H1 (cell line): ENCODE measurements around the gene ARPC4. TPM values are rescaled to one million over a fixed set of nuclear protein-coding genes. Genes with fewer than 3 reads are reported as not detected.

Experiments
- CTCF ChIA-PET: fragments of 300-600 bp; sonication (Branson Sonifier 250); formaldehyde crosslinking; loops from one replicate; lab custom pipeline; 2021; ENCODE audit not compliant: partially characterized antibody; lab: Charles Lee
- POLR2A ChIA-PET: fragments of 300-600 bp; sonication (Branson Sonifier 250); formaldehyde crosslinking; loops from one replicate; lab custom pipeline; 2021; ENCODE audit warnings: inconsistent platforms; ENCODE audit not compliant: partially characterized antibody; lab: Charles Lee
- DNase-seq, 2 experiments: peaks; one replicate each; pipeline versions ENCODE4 v3.0.0 to v3.0.0-alpha.2; 2010 to 2022; ENCODE audit warnings: low spot score in 2 of 2, low read depth in 1 of 2, mixed read lengths in 1 of 2
- FAIRE-seq: peaks from 2 replicates; lab custom pipeline; 2011; peaks lifted over from hg19 to GRCh38; lab: Jason Lieb, UNC
- H2AFZ ChIP-seq: 2 replicates; pipeline ENCODE4 v1.8.1; 2012; ENCODE audit warnings: low read length, inconsistent platforms
- H2AK5ac ChIP-seq: 2 replicates; pipeline ENCODE4 v1.6.1; 2013; ENCODE audit warnings: low read depth, low read length
- H2BK120ac ChIP-seq: replicated peaks from 2 replicates; pipeline ENCODE3; 2013; ENCODE audit warnings: low read depth, low read length, inconsistent platforms
- H2BK12ac ChIP-seq: 2 replicates; pipeline ENCODE4 v1.6.1; 2013; ENCODE audit warnings: low read depth, low read length
- H2BK15ac ChIP-seq: 2 replicates; pipeline ENCODE4 v1.6.1; 2013; ENCODE audit warnings: low read length
- H2BK20ac ChIP-seq: 2 replicates; pipeline ENCODE4 v1.6.1; 2013; ENCODE audit warnings: low read length
- H2BK5ac ChIP-seq: 2 replicates; pipeline ENCODE4 v1.6.1; 2013; ENCODE audit warnings: low read depth, low read length
- H3K14ac ChIP-seq: 2 replicates; pipeline ENCODE4 v1.6.1; 2013; ENCODE audit warnings: inconsistent platforms; ENCODE audit not compliant: insufficient read length
- H3K18ac ChIP-seq: 2 replicates; pipeline ENCODE4 v1.6.1; 2013; ENCODE audit warnings: low read length; ENCODE audit errors: extremely low read depth
- H3K23ac ChIP-seq: 2 replicates; pipeline ENCODE4 v1.6.1; 2013; ENCODE audit warnings: inconsistent platforms; ENCODE audit not compliant: insufficient read length
- H3K23me2 ChIP-seq: 2 replicates; pipeline ENCODE4 v1.6.1; 2013; ENCODE audit warnings: low read depth, low read length
- H3K27ac ChIP-seq: 2 replicates; pipeline ENCODE4 v1.6.1; 2011; ENCODE audit warnings: low read depth, low read length, inconsistent platforms
- H3K27me3 ChIP-seq, 4 experiments: replicated peaks in 1 of 4; 1 replicate in 1 of 4; 2 replicates in 3 of 4; pipeline versions ENCODE4 v1.6.1 to v1.8.1; 2011 to 2013; ENCODE audit warnings: low read length in 3 of 4, mild to moderate bottlenecking in 3 of 4, inconsistent platforms in 2 of 4, mixed read lengths in 2 of 4, moderate library complexity in 1 of 4; ENCODE audit not compliant: control insufficient read depth in 3 of 4, insufficient read depth in 3 of 4; ENCODE audit errors: extremely low read depth in 1 of 4
- H3K36me3 ChIP-seq, 4 experiments: 2 replicates each; pipeline versions ENCODE4 v1.6.1 to v1.8.1; 2011 to 2013; ENCODE audit warnings: mild to moderate bottlenecking in 4 of 4, low read length in 3 of 4, moderate library complexity in 2 of 4, control low read depth in 1 of 4, inconsistent platforms in 1 of 4; ENCODE audit not compliant: insufficient read depth in 4 of 4, control insufficient read depth in 2 of 4
- H3K4ac ChIP-seq: replicated peaks from 2 replicates; pipeline ENCODE3; 2013; ENCODE audit warnings: low read length, low read depth, mixed read lengths, inconsistent platforms; ENCODE audit not compliant: insufficient read length
- H3K4me1 ChIP-seq, 4 experiments: replicated peaks in 1 of 4; 1 replicate in 1 of 4; 2 replicates in 3 of 4; pipeline versions ENCODE4 v1.6.1 to v1.8.1; 2011 to 2013; ENCODE audit warnings: low read length in 3 of 4, inconsistent platforms in 2 of 4, mixed read lengths in 1 of 4; ENCODE audit not compliant: insufficient read depth in 4 of 4, control insufficient read depth in 3 of 4
- H3K4me2 ChIP-seq, 2 experiments: 2 replicates each; pipeline versions ENCODE4 v1.6.1 to v1.8.1; 2011 to 2013; ENCODE audit warnings: low read depth in 2 of 2, low read length in 2 of 2, control low read depth in 1 of 2, inconsistent platforms in 1 of 2, mild to moderate bottlenecking in 1 of 2; ENCODE audit not compliant: insufficient read depth in 1 of 2
- H3K4me3 ChIP-seq, 4 experiments: fragments of 200-600, 300-600 bp in 1 of 4; sonication (generic), shearing (Covaris generic), sonication (Bioruptor Twin) in 1 of 4; 2 replicates each; pipeline versions ENCODE4 v1.5.1 to v1.8.1; 2011 to 2016; ENCODE audit warnings: low read length in 4 of 4, low read depth in 3 of 4, control low read depth in 2 of 4, inconsistent platforms in 2 of 4, mild to moderate bottlenecking in 2 of 4, mixed read lengths in 1 of 4, moderate library complexity in 1 of 4; ENCODE audit not compliant: insufficient read depth in 2 of 4; ENCODE audit errors: extremely low read depth in 1 of 4
- H3K56ac ChIP-seq: replicated peaks from 2 replicates; pipeline ENCODE3; 2013; ENCODE audit warnings: low read depth, mild to moderate bottlenecking, mixed read lengths, low read length, inconsistent platforms; ENCODE audit not compliant: insufficient read length
- H3K79me1 ChIP-seq: 2 replicates; pipeline ENCODE4 v1.6.1; 2013; ENCODE audit warnings: low read depth, low read length, control low read depth
- H3K79me2 ChIP-seq, 2 experiments: 2 replicates each; pipeline versions ENCODE4 v1.6.1 to v1.8.1; 2012 to 2013; ENCODE audit warnings: low read length in 2 of 2, mild to moderate bottlenecking in 2 of 2, inconsistent platforms in 1 of 2; ENCODE audit not compliant: insufficient read depth in 2 of 2, control insufficient read depth in 1 of 2
- H3K9ac ChIP-seq, 4 experiments: replicated peaks in 1 of 4; 1 replicate in 1 of 4; 2 replicates in 3 of 4; pipeline versions ENCODE4 v1.6.1 to v1.8.1; 2011 to 2013; ENCODE audit warnings: low read depth in 3 of 4, low read length in 3 of 4, control low read depth in 2 of 4, mild to moderate bottlenecking in 2 of 4, moderate library complexity in 2 of 4, inconsistent platforms in 1 of 4; ENCODE audit errors: extremely low read depth in 1 of 4
- H3K9me3 ChIP-seq, 2 experiments: 2 replicates each; pipeline versions ENCODE4 v1.6.1 to v1.8.1; 2012 to 2013; ENCODE audit warnings: mild to moderate bottlenecking in 2 of 2, moderate library complexity in 2 of 2, control low read depth in 1 of 2, inconsistent platforms in 1 of 2, low read depth in 1 of 2, low read length in 1 of 2, mixed read lengths in 1 of 2; ENCODE audit not compliant: insufficient read depth in 2 of 2
- H4K20me1 ChIP-seq, 2 experiments: replicated peaks in 1 of 2; 2 replicates each; pipeline versions ENCODE3 to v1.8.1; 2011 to 2013; ENCODE audit warnings: inconsistent platforms in 2 of 2, low read length in 2 of 2, mild to moderate bottlenecking in 1 of 2; ENCODE audit not compliant: insufficient read depth in 2 of 2, control insufficient read depth in 1 of 2
- H4K5ac ChIP-seq: 2 replicates; pipeline ENCODE4 v1.6.1; 2013; ENCODE audit warnings: low read length, low read depth, mixed read lengths, inconsistent platforms; ENCODE audit not compliant: insufficient read length
- H4K8ac ChIP-seq: 2 replicates; pipeline ENCODE4 v1.8.0; 2013; ENCODE audit warnings: mild to moderate bottlenecking, moderate library complexity, low read length, inconsistent platforms; ENCODE audit not compliant: insufficient read depth; ENCODE audit errors: extremely low read depth
- H4K91ac ChIP-seq: replicated peaks from 2 replicates; pipeline ENCODE3; 2013; ENCODE audit warnings: low read length, mixed read lengths, inconsistent platforms; ENCODE audit not compliant: insufficient read length
- CBX8 ChIP-seq: fragments of 300-800, 300-1000 bp; sonication (generic); IDR thresholded peaks from 2 replicates; pipeline ENCODE4 v1.7.1; 2016; ENCODE audit warnings: low read depth, low read length, borderline replicate concordance
- EP300 ChIP-seq, 2 experiments: IDR thresholded peaks; 1 replicate in 1 of 2; 2 replicates in 1 of 2; pipeline ENCODE4 v1.6.1; 2011 to 2012; ENCODE audit warnings: low read depth in 2 of 2, low read length in 2 of 2, mild to moderate bottlenecking in 2 of 2, borderline replicate concordance in 1 of 2, inconsistent platforms in 1 of 2, moderate library complexity in 1 of 2
- USF2 ChIP-seq: IDR thresholded peaks from 2 replicates; pipeline ENCODE4 v1.6.1; 2011; ENCODE audit warnings: low read length, improper control_type of control experiment
- WGBS, 2 experiments: shearing (Covaris generic) in 1 of 2; methylation state at CpG; one replicate each; pipeline versions ENCODE4 v1.1.6 to v1.1.7; 2013 to 2015; ENCODE audit warnings: low lambda C conversion rate in 2 of 2, mixed read lengths in 2 of 2, inconsistent platforms in 1 of 2, low coverage in 1 of 2, missing lambda C conversion rate in 1 of 2; ENCODE audit not compliant: insufficient replicate concordance in 2 of 2, insufficient coverage in 1 of 2, insufficient read length in 1 of 2; ENCODE audit errors: extremely low coverage in 1 of 2, missing lambda C conversion rate in 1 of 2; 5-methylcytosine and 5-hydroxymethylcytosine counted together
- polyA plus RNA-seq, 7 experiments: library from polyadenylated mRNA; depleted of rRNA in 3 of 7; stranded (reverse) in 5 of 7; unstranded in 2 of 7; fragments of >200 nt in 5 of 7; fragments of 200-250 nt in 2 of 7; gene quantifications; 1 replicate in 5 of 7; 2 replicates in 1 of 7; 4 replicates in 1 of 7; pipeline versions ENCODE4 v1.2.1 to v1.2.3, GENCODE V29; 2011 to 2013; ENCODE audit warnings: missing spikeins in 2 of 7, mixed read lengths in 2 of 7
- total RNA-seq: library from RNA; stranded (reverse); fragmentation: NEBNext Ultra II Directional; extraction: Animal tissue kit (Norgen Biotek cat#: 25700); gene quantifications from 2 replicates; pipeline ENCODE4 v1.2.1, GENCODE V29; 2021
- TF ChIP-seq, protein P1 (sequence below): IDR thresholded peaks from 2 replicates; pipeline ENCODE4 v1.6.1; 2011; ENCODE audit warnings: low read depth, mild to moderate bottlenecking, low read length; ENCODE audit not compliant: insufficient read depth

Gene ARPC4
- total and polyA plus RNA-seq, 2 of the 8 experiments (the other 6 are each of a cell fraction or from before 2014, with no cell fraction given): 138 to 154 TPM

DNA sequence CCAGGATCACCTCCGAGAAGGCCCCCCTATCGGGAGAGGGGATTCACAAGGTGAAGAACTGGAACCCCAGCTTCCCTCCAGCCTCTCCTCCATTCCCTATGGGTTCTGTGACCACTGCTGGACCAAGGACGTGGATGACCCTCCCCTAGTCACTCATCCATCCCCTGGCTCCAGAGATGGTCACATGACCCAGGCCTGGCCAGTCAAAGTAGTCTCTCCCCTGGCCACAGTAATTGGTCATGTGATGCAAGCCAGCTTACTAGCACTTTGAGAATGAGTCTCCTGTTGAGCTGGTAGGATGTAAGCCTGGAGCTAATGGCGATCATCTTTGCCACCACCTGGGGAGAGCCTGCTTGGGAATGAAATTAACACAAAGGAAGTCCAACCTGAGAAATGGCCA, 27.0 kb upstream of the ARPC4 start:
- POLR2A ChIA-PET: interaction anchor here (1.3 to 4.1 kb wide), 4 partner anchors 8 to 17 kb away, joined by 3 to 31 read pairs (median 8); partner anchors contain the start of gene OGG1
- Histone ChIP-seq H3K56ac (no peak overlapping the region), H2BK15ac (no peak overlapping the region), H3K18ac (no peak overlapping the region), H4K5ac (peak overlapping the region; percentile 44), H3K9me3 (no peaks in the 10 kb centered on the region), H2BK12ac (no peak overlapping the region), H3K23me2 (peaks cover 7% of the 10 kb centered on the region), H2AK5ac (no peak overlapping the region), H3K4me3 (no peak overlapping the region), H2BK20ac (no peak overlapping the region), H3K4me1 (peaks cover 0 to 10% (median 2%) of the 10 kb centered on the region in 4 experiments; a peak in 1 of 7 replicates), H3K9ac (no peak overlapping the region; a peak in 1 of 7 replicates), H2BK5ac (no peak overlapping the region), H2BK120ac (no peak overlapping the region), H4K8ac (no peak overlapping the region; the same call in 1 of the 2 replicates), H3K4me2 (no peak overlapping the region), H3K79me2 (no peaks in the 10 kb centered on the region), H3K14ac (no peak overlapping the region), H3K27ac (no peak overlapping the region), H3K23ac (no peak overlapping the region), H4K20me1 (peaks cover 0 to 7% of the 10 kb centered on the region in 2 experiments), H3K4ac (no peak overlapping the region), H4K91ac (no peak overlapping the region), H3K36me3 (no peaks in the 10 kb centered on the region; a peak in 2 of 8 replicates), H3K27me3 (peaks cover 0 to 16% (median 14%) of the 10 kb centered on the region in 4 experiments; a peak in 4 of 7 replicates), H2AFZ (no peak overlapping the region), H3K79me1 (no peaks in the 10 kb centered on the region)
- FAIRE-seq (no peak), DNase-seq (peak in 1 of 2 experiments; percentile 49)
- CTCF ChIA-PET: no interaction called here
- TF ChIP-seq, protein P1, sequence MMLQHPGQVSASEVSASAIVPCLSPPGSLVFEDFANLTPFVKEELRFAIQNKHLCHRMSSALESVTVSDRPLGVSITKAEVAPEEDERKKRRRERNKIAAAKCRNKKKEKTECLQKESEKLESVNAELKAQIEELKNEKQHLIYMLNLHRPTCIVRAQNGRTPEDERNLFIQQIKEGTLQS: peak; percentile 52; the same call in 1 of the 2 replicates
- TF ChIP-seq USF2 (peak; percentile 92), CBX8 (no peak), EP300 (IDR thresholded peaks at IDR 0.05; ENCODE audit: borderline replicate concordance in 1 of 2, low read depth in 2 of 2, low read length in 2 of 2) (no peak)
- 74% methylated on average over 4 of the region's 4 CpGs; no CpG with 5 or more reads in 1 of the 2 experiments for WGBS, 2 experiments
